Peyer's patch (tissue), 4 donors: ENCODE data around the gene PANK1.

ENCODE experiments used
- CTCF ChIP-seq, 6 experiments: fragments of 450-650 bp in 4 of 6; fragments of 200-600 bp in 2 of 6; sonication (generic) in 1 of 6; IDR thresholded peaks; one replicate each; pipeline ENCODE4 v1.5.1; 2017 to 2019; ENCODE audit warnings: antibody characterized with exemption in 6 of 6, mild to moderate bottlenecking in 3 of 6, moderate library complexity in 1 of 6
- POLR2A ChIP-seq, 2 donors: fragments of 450-650 bp; IDR thresholded peaks; one replicate each; pipeline ENCODE4 v1.5.1; 2017; ENCODE audit warnings: antibody characterized with exemption in 2 of 2, mild to moderate bottlenecking in 2 of 2, moderate library complexity in 2 of 2

GRCh38 chr10:89567576-89568245, 77.3 kb downstream of the PANK1 start:
- TF ChIP-seq CTCF (IDR thresholded peaks at IDR 0.05) (no peak), POLR2A (IDR thresholded peaks at IDR 0.05) (no peak)
